ENCODE data around the gene MRGPRD.

GRCh38 chr11:68955607-68955958 lies 25.2 kb downstream of the MRGPRD start:
- TF ChIP-seq POLR2AphosphoS5 (IDR thresholded peaks at IDR 0.05; ENCODE audit: low read depth, low read length), result no peak
- no peak for TF ChIP-seq TAF1 (IDR thresholded peaks at IDR 0.05; ENCODE audit: borderline replicate concordance, insufficient read depth, low read length)
- TF ChIP-seq, protein P1, sequence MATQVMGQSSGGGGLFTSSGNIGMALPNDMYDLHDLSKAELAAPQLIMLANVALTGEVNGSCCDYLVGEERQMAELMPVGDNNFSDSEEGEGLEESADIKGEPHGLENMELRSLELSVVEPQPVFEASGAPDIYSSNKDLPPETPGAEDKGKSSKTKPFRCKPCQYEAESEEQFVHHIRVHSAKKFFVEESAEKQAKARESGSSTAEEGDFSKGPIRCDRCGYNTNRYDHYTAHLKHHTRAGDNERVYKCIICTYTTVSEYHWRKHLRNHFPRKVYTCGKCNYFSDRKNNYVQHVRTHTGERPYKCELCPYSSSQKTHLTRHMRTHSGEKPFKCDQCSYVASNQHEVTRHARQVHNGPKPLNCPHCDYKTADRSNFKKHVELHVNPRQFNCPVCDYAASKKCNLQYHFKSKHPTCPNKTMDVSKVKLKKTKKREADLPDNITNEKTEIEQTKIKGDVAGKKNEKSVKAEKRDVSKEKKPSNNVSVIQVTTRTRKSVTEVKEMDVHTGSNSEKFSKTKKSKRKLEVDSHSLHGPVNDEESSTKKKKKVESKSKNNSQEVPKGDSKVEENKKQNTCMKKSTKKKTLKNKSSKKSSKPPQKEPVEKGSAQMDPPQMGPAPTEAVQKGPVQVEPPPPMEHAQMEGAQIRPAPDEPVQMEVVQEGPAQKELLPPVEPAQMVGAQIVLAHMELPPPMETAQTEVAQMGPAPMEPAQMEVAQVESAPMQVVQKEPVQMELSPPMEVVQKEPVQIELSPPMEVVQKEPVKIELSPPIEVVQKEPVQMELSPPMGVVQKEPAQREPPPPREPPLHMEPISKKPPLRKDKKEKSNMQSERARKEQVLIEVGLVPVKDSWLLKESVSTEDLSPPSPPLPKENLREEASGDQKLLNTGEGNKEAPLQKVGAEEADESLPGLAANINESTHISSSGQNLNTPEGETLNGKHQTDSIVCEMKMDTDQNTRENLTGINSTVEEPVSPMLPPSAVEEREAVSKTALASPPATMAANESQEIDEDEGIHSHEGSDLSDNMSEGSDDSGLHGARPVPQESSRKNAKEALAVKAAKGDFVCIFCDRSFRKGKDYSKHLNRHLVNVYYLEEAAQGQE (IDR thresholded peaks at IDR 0.05; ENCODE audit: insufficient read depth in 1 of 2, low read depth in 2 of 2, low read length in 2 of 2), result no peak
- no peak for TF ChIP-seq SIN3A (IDR thresholded peaks at IDR 0.05; ENCODE audit: borderline replicate concordance, insufficient read depth, low read length)

Measured in PFSK-1 (cell line).